KMS-11 (cell line): ENCODE results near the gene BRSK2.
"Not testable (repeated sequence)": the region's sequence is repeated elsewhere in the genome, so short reads cannot be mapped to it uniquely, and the experiment has no call there.

Experiments
- H2AFZ ChIP-seq: fragments of 200-600 bp; sonication (generic); 2 replicates; pipeline ENCODE4 v1.6.1; 2016; ENCODE audit warnings: antibody characterized with exemption, mixed run types, low read depth
- H3K27ac ChIP-seq: fragments of 200-600 bp; sonication (generic); 2 replicates; pipeline ENCODE4 v1.6.1; 2016; ENCODE audit warnings: mild to moderate bottlenecking, mixed run types
- H3K27me3 ChIP-seq: fragments of 200-600 bp; sonication (generic); 2 replicates; pipeline ENCODE4 v1.6.1; 2017; ENCODE audit warnings: mild to moderate bottlenecking, low read depth, mixed run types, moderate library complexity; ENCODE audit not compliant: insufficient read depth
- H3K36me3 ChIP-seq: fragments of 200-600 bp; sonication (generic); 2 replicates; pipeline ENCODE4 v1.6.1; 2017; ENCODE audit warnings: mild to moderate bottlenecking, mixed run types; ENCODE audit not compliant: insufficient read depth
- H3K4me1 ChIP-seq: fragments of 200-600 bp; sonication (generic); 2 replicates; pipeline ENCODE4 v1.6.1; 2016; ENCODE audit warnings: mild to moderate bottlenecking, low read depth, mixed run types; ENCODE audit not compliant: poor library complexity, severe bottlenecking
- H3K4me2 ChIP-seq: fragments of 200-600 bp; sonication (generic); 2 replicates; pipeline ENCODE4 v1.7.0; 2016; ENCODE audit warnings: mild to moderate bottlenecking, mixed run types
- H3K4me3 ChIP-seq: fragments of 200-600 bp; sonication (generic); IDR thresholded peaks from 2 replicates; pipeline ENCODE4 v1.6.1; 2017; ENCODE audit warnings: low read depth, low read length, mixed read lengths; ENCODE audit not compliant: insufficient read depth
- H3K79me2 ChIP-seq: fragments of 200-600 bp; sonication (generic); 2 replicates; pipeline ENCODE4 v1.6.1; 2016; ENCODE audit warnings: low read depth, mixed run types; ENCODE audit not compliant: insufficient read depth
- H3K9ac ChIP-seq: fragments of 200-600 bp; sonication (generic); 2 replicates; pipeline ENCODE4 v1.6.1; 2016; ENCODE audit warnings: mild to moderate bottlenecking, mixed run types
- H4K20me1 ChIP-seq: fragments of 200-600 bp; sonication (generic); 2 replicates; pipeline ENCODE4 v1.6.1; 2016; ENCODE audit warnings: mild to moderate bottlenecking, mixed run types; ENCODE audit not compliant: insufficient read depth
- TF ChIP-seq, protein P1 (sequence below): fragments of 200-600 bp; sonication (generic); conservative IDR thresholded peaks from 2 replicates; pipeline ENCODE4 v1.6.1; 2017; ENCODE audit warnings: low read depth, mild to moderate bottlenecking, antibody characterized with exemption, low read length, moderate library complexity, mixed read lengths

Gene BRSK2

DNA sequence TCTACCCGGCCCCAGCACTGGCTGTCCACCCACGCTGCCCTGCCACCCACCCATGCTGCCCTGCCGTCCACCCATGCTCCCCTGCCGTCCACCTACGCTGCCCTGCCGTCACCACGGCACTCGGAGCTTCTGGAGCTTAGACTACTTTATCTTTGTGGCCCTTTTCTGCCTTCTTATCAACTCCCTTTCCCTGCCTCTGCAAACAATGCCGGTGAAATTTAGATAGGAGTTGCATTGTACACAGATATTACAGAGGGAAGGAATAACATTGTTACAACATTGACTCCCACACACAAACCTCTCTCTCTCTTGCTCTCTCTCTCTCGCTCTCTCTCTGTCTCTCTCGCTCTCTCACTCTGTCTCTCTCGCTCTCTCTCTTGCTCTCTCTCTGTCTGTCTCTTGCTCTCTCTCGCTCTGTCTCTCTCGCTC is 33.7 kb upstream of the BRSK2 start:
- no peak overlapping the region for H3K4me3 ChIP-seq
- H3K79me2 ChIP-seq, result no peaks in the 10 kb centered on the region
- H3K9ac ChIP-seq, result no peak overlapping the region
- no peaks in the 10 kb centered on the region for H3K36me3 ChIP-seq
- TF ChIP-seq, protein P1, sequence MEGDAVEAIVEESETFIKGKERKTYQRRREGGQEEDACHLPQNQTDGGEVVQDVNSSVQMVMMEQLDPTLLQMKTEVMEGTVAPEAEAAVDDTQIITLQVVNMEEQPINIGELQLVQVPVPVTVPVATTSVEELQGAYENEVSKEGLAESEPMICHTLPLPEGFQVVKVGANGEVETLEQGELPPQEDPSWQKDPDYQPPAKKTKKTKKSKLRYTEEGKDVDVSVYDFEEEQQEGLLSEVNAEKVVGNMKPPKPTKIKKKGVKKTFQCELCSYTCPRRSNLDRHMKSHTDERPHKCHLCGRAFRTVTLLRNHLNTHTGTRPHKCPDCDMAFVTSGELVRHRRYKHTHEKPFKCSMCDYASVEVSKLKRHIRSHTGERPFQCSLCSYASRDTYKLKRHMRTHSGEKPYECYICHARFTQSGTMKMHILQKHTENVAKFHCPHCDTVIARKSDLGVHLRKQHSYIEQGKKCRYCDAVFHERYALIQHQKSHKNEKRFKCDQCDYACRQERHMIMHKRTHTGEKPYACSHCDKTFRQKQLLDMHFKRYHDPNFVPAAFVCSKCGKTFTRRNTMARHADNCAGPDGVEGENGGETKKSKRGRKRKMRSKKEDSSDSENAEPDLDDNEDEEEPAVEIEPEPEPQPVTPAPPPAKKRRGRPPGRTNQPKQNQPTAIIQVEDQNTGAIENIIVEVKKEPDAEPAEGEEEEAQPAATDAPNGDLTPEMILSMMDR, result no peak
- no peak overlapping the region for H3K27ac ChIP-seq
- no peak overlapping the region for H2AFZ ChIP-seq
- H3K4me2 ChIP-seq, result no peak overlapping the region
- H3K4me1 ChIP-seq, result no peaks in the 10 kb centered on the region
- peaks cover 74% of the 10 kb centered on the region for H3K27me3 ChIP-seq
- H4K20me1 ChIP-seq, result no peaks in the 10 kb centered on the region

DNA sequence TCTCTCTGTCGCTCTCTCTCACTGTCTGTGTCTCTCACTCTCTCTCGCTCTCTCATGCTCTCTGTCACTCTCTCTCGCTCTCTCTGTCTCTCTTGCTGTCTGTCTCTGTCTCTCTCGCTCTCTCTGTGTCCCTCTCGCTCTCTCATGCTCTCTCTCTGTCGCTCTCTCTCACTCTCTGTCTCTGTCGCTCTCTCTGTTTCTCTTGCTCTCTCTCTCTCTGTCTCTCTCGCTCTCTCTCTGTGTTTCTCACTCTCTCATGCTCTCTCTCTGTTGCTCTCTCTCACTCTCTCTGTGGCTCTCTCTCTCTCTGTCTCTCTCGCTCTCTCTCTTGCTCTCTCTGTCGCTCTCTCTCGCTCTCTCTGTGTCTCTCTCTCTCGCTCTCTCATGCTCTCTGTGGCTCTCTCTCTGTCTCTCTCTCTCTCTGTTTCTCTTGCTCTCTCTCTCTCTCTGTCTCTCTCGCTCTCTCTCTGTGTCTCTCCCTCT is 33.2 kb upstream of the BRSK2 start:
- Histone ChIP-seq H3K4me3 (no peak overlapping the region), H3K27me3 (peaks cover 75% of the 10 kb centered on the region), H3K27ac (no peak overlapping the region), H3K79me2 (no peaks in the 10 kb centered on the region), H3K36me3 (no peaks in the 10 kb centered on the region), H3K4me2 (no peak overlapping the region), H3K9ac (no peak overlapping the region), H4K20me1 (no peaks in the 10 kb centered on the region), H3K4me1 (no peaks in the 10 kb centered on the region), H2AFZ (no peak overlapping the region)
- TF ChIP-seq, protein P1, result no peak

DNA sequence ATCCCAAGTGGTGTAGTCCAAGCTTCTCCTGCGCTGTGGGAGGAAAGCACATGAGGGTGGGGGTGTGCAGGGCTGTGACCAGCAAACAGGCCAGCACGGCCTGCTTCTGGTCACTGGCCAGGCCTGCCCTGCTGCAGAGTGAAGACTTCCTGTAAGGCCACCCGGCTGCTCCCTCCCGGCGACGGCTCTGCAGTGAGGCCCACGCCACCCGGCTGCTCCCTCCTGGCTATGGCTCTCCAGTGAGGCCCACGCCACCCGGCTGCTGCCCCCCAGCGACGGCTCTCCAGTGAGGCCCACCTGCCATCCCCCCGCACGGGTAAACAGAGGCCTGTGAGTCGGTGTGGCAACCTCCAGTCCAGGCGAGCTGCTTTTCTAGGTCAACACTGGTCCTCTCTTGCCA is 31.4 kb upstream of the BRSK2 start:
- H3K36me3 ChIP-seq, result no peaks in the 10 kb centered on the region
- no peak overlapping the region for H3K4me2 ChIP-seq
- no peak overlapping the region for H3K27ac ChIP-seq
- peaks cover 88% of the 10 kb centered on the region for H3K27me3 ChIP-seq
- TF ChIP-seq, protein P1, result no peak
- no peaks in the 10 kb centered on the region for H3K79me2 ChIP-seq
- H3K4me3 ChIP-seq, result no peak overlapping the region
- no peaks in the 10 kb centered on the region for H4K20me1 ChIP-seq
- no peaks in the 10 kb centered on the region for H3K4me1 ChIP-seq
- no peak overlapping the region for H3K9ac ChIP-seq
- no peak overlapping the region for H2AFZ ChIP-seq

DNA sequence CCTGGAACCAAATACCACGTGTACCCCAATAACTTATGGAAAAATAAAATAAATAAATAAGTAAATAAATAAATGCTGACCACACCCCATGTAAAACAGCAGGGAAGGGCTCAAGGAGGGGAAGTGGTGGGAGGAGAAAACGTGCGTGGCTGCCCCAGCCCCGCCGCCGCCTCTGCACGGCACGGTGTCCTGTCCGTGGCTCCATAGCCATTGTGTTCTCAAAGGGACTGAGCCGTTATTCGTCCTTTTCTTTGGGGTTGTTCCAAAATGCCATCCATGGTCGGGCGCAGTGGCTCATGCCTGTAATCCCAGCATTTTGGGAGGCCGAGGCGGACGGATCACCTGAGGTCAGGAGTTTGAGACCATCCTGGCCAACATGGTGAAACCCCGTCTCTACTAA is 30.8 kb upstream of the BRSK2 start:
- H3K9ac ChIP-seq, H3K36me3 ChIP-seq, H3K4me1 ChIP-seq, H4K20me1 ChIP-seq, H3K79me2 ChIP-seq, H3K4me3 ChIP-seq, H2AFZ ChIP-seq, H3K4me2 ChIP-seq, H3K27ac ChIP-seq: not testable (repeated sequence)
- peaks cover 88% of the 10 kb centered on the region for H3K27me3 ChIP-seq

DNA sequence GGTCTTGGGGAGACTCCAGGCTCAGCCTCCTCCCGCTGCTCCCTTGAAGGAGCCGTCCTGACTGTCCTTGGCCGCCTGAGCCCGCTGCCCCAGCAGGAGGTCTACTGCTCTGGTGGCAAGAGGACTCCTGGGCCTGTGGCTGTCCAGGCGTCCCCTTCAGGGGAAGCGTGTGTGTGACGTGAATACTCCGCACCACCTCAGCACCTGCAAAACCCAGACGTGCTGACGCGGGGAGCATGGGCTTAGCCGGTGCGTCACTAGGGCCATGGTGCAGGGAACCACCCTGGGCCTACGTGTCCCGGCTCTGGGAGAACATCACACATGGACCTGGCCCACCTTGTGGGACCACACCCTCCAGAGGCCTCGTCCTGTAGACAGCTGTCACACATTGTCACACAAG is 30.2 kb upstream of the BRSK2 start:
- H2AFZ ChIP-seq, result no peak overlapping the region
- H3K79me2 ChIP-seq, result no peaks in the 10 kb centered on the region
- H3K4me2 ChIP-seq, result no peak overlapping the region
- H3K27ac ChIP-seq, result no peak overlapping the region
- no peak overlapping the region for H3K4me3 ChIP-seq
- peaks cover 88% of the 10 kb centered on the region for H3K27me3 ChIP-seq
- no peaks in the 10 kb centered on the region for H4K20me1 ChIP-seq
- no peaks in the 10 kb centered on the region for H3K4me1 ChIP-seq
- TF ChIP-seq, protein P1, result no peak
- no peak overlapping the region for H3K9ac ChIP-seq
- H3K36me3 ChIP-seq, result no peaks in the 10 kb centered on the region
